Lower lobe of right lung (tissue), 2 donors: ENCODE results near the gene KDM1A. TPM values are rescaled to one million over a fixed set of nuclear protein-coding genes. Genes with fewer than 3 reads are reported as not detected.
"Not testable (repeated sequence)": the region's sequence is repeated elsewhere in the genome, so short reads cannot be mapped to it uniquely, and the experiment has no call there.

Experiments used
- ATAC-seq, 2 donors: fragments of 200-7000 bp; cut with Tn5 transposase; one replicate each; pipeline ENCODE4 v1.9.1; 2020 to 2022; ENCODE audit warnings: mild to moderate bottlenecking in 2 of 2, moderate library complexity in 2 of 2
- DNase-seq: peaks from one replicate; pipeline ENCODE4 v3.0.0-alpha.2; 2020
- H3K27ac ChIP-seq: fragments of 200-600 bp; one replicate; pipeline ENCODE4 v1.8.0; 2022
- H3K27me3 ChIP-seq: fragments of 200-600 bp; one replicate; pipeline ENCODE4 v1.8.0; 2022; ENCODE audit warnings: low read depth
- H3K36me3 ChIP-seq: fragments of 200-600 bp; one replicate; pipeline ENCODE4 v1.8.0; 2022; ENCODE audit warnings: mild to moderate bottlenecking
- H3K4me1 ChIP-seq: fragments of 200-600 bp; one replicate; pipeline ENCODE4 v1.8.0; 2022
- H3K4me3 ChIP-seq: fragments of 200-600 bp; one replicate; pipeline ENCODE4 v1.8.0; 2022; ENCODE audit warnings: mild to moderate bottlenecking
- H3K9me3 ChIP-seq: fragments of 200-600 bp; one replicate; pipeline ENCODE4 v1.8.0; 2022
- CTCF ChIP-seq: fragments of 200-600 bp; IDR thresholded peaks from one replicate; pipeline ENCODE4 v1.8.0; 2022; ENCODE audit warnings: antibody characterized with exemption, mild to moderate bottlenecking
- intact Hi-C: fragments of 100-400 bp; cut with DNase I; formaldehyde crosslinking; loops from one replicate; pipeline ENCODE4 v1.11.0; 2022
- total RNA-seq: library from RNA; stranded (reverse); fragmentation: NEBNext Ultra II Directional; extraction: Animal tissue kit (Norgen Biotek cat#: 25700); gene quantifications from one replicate; pipeline ENCODE4 v1.2.1, GENCODE V29; 2021
- donor health status: DM: no; HTN: yes; CAD: no; lungs with severe emphysema.

KDM1A gene
- total RNA-seq, 1 donor from 2014 or later, result 38.6 TPM

DNA sequence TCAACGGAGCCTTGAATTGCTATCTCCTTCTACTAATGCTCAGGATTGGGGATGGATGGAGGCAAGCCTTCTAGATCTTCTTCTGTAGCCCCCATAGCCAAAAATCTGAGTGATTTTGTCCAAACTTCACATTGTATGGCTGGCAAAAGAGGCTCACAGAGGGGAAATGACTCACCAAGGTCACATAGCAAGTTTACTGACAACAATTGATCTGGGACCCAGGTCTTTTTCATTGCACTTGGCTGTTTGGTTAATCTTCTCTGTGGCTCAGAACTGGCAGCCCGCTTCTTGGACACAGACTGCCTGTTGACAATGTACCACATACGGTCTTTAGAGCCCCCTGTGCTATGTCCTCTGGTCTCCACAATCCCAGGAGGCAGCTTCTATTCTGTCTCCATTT lies 43.6 kb upstream of the KDM1A start:
- Histone ChIP-seq H3K27ac (no peak overlapping the region), H3K9me3 (no peaks in the 10 kb centered on the region), H3K36me3 (no peaks in the 10 kb centered on the region), H3K4me3 (no peak overlapping the region), H3K4me1 (no peaks in the 10 kb centered on the region), H3K27me3 (peaks cover 18% of the 10 kb centered on the region)
- intact Hi-C loops, result no loop called here
- DNase-seq (no peak), ATAC-seq (no peak)
- no peak for TF ChIP-seq CTCF

DNA sequence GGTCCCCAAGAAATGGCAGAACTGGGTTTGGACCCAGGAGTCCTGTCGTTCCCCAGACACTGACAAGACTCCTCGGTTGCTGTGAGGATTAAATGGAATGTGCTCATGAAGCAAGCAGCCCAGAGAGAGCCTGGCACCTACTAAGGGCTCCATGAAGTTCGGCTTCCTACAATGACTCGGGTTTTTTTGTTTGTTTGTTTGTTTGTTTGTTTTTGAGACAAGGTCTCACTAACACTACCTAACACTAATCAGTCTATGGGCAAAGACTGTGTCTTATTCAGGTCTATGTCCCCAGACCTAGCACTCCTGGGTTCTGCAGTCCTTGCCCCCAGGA lies 43.2 kb upstream of the KDM1A start:
- TF ChIP-seq CTCF, result no peak
- Histone ChIP-seq H3K4me3 (no peak overlapping the region), H3K27ac (no peak overlapping the region), H3K4me1 (no peaks in the 10 kb centered on the region), H3K9me3 (no peaks in the 10 kb centered on the region), H3K36me3 (no peaks in the 10 kb centered on the region), H3K27me3 (peaks cover 14% of the 10 kb centered on the region)
- intact Hi-C loops, result no loop called here
- DNase-seq (no peak), ATAC-seq (no peak)

- ATAC-seq, result peak; percentile 89 to 94
- Histone ChIP-seq H3K4me3 (no peak overlapping the region), H3K27me3 (peaks cover 11% of the 10 kb centered on the region), H3K4me1 (no peaks in the 10 kb centered on the region), H3K9me3 (no peaks in the 10 kb centered on the region), H3K27ac (no peak overlapping the region), H3K36me3 (no peaks in the 10 kb centered on the region)
- intact Hi-C loops, result no loop called here
- peak; percentile 59 for DNase-seq
- TF ChIP-seq CTCF, result peak; percentile 62
Measured at GRCh38 chr1:22976461-22977243, 42.6 kb upstream of the KDM1A start.

- no peak overlapping the region for H3K4me3 ChIP-seq
- H3K9me3 ChIP-seq, result no peaks in the 10 kb centered on the region
- H3K4me1 ChIP-seq, result no peaks in the 10 kb centered on the region
- no peak overlapping the region for H3K27ac ChIP-seq
- no peaks in the 10 kb centered on the region for H3K36me3 ChIP-seq
- DNase-seq, result no peak
- intact Hi-C loops, result no loop called here
- H3K27me3 ChIP-seq, result peaks cover 6% of the 10 kb centered on the region
- ATAC-seq, result no peak
- no peak for TF ChIP-seq CTCF
Measured at GRCh38 chr1:22978299-22978698, 41.0 kb upstream of the KDM1A start.

- H3K27ac ChIP-seq, H3K4me1 ChIP-seq, H3K4me3 ChIP-seq, H3K27me3 ChIP-seq, H3K36me3 ChIP-seq, ATAC-seq, intact Hi-C loops, DNase-seq, H3K9me3 ChIP-seq: not testable (repeated sequence)
Measured at GRCh38 chr1:22980471-22980790, 38.8 kb upstream of the KDM1A start.

- TF ChIP-seq CTCF, result no peak
- H3K36me3 ChIP-seq, result no peaks in the 10 kb centered on the region
- H3K4me1 ChIP-seq, result no peaks in the 10 kb centered on the region
- no peak overlapping the region for H3K4me3 ChIP-seq
- no peaks in the 10 kb centered on the region for H3K9me3 ChIP-seq
- ATAC-seq (no peak), DNase-seq (no peak)
- intact Hi-C loops, result no loop called here
- H3K27me3 ChIP-seq, result no peaks in the 10 kb centered on the region
- H3K27ac ChIP-seq, result no peak overlapping the region
Measured at GRCh38 chr1:22983944-22984343, 35.3 kb upstream of the KDM1A start.

DNA sequence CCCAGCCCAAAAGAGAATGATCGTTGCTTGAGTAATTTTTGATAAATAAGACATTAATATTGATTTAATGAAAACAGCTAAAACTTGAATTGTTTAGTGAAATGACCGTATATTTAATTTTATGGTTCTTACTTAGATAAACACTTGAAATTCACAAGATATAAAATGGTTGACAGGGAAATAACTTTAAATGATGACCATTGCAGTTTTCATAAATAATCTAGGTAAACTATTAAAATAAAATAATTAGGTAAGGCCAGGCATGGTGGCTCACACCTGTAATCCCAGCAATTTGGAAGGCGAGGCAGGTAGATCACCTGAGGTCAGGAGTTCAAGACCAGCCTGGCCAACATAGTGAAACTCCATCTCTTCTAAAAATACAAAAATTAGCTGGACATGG lies 26.9 kb upstream of the KDM1A start:
- H3K36me3 ChIP-seq, DNase-seq, H3K27ac ChIP-seq, H3K9me3 ChIP-seq, ATAC-seq, H3K27me3 ChIP-seq, H3K4me3 ChIP-seq, intact Hi-C loops, H3K4me1 ChIP-seq: not testable (repeated sequence)

GRCh38 chr1:22993220-22993795 lies 26.0 kb upstream of the KDM1A start:
- ATAC-seq, H3K4me3 ChIP-seq, H3K4me1 ChIP-seq, H3K27ac ChIP-seq, DNase-seq, H3K36me3 ChIP-seq, intact Hi-C loops, H3K9me3 ChIP-seq, H3K27me3 ChIP-seq: not testable (repeated sequence)
